Panc1 (cell line): ENCODE data around the gene ADGRB3. TPM values are rescaled to one million over a fixed set of nuclear protein-coding genes. Genes with fewer than 3 reads are reported as not detected.

ENCODE experiments used
- ATAC-seq: fragments of 200-7000 bp; cut with Tn5 transposase; 2 replicates; pipeline ENCODE4 v1.9.1; 2020; ENCODE audit warnings: mild to moderate bottlenecking, moderate library complexity
- BruUV-seq: library from RNA; stranded (reverse); fragments of 400-500 nt; replicated peaks from 2 replicates; lab custom pipeline; 2021; lab: Mats Ljungman, UMichigan
- CTCF ChIA-PET: fragments of 300-600 bp; sonication (Branson Sonifier 250); formaldehyde crosslinking; loops from one replicate; lab custom pipeline; 2022; ENCODE audit warnings: antibody characterized with exemption; lab: Charles Lee
- POLR2A ChIA-PET: fragments of 300-600 bp; sonication (Branson Sonifier 250); formaldehyde crosslinking; loops from one replicate; lab custom pipeline; 2022; ENCODE audit warnings: antibody characterized with exemption; lab: Charles Lee
- DNase-seq: peaks from one replicate; pipeline ENCODE4 v3.0.0-alpha.2; 2010; ENCODE audit warnings: low read depth, low spot score
- H3K27ac ChIP-seq: 2 replicates; pipeline ENCODE4 v1.5.1; 2011; ENCODE audit warnings: mild to moderate bottlenecking, low read length, inconsistent platforms
- H3K27me3 ChIP-seq: fragments of 200-500 bp; sonication (Bioruptor generic); 2 replicates; pipeline ENCODE4 v1.6.0; 2014; ENCODE audit warnings: low read length, inconsistent platforms; ENCODE audit not compliant: control insufficient read depth, insufficient read depth
- H3K36me3 ChIP-seq: fragments of 200-500 bp; sonication (Bioruptor generic); 2 replicates; pipeline ENCODE4 v1.5.1; 2014; ENCODE audit warnings: inconsistent platforms, mild to moderate bottlenecking, low read length, moderate library complexity; ENCODE audit not compliant: control insufficient read depth, insufficient read depth
- H3K4me1 ChIP-seq: 2 replicates; pipeline ENCODE4 v1.5.1; 2011; ENCODE audit warnings: inconsistent platforms, mild to moderate bottlenecking, low read length, moderate library complexity; ENCODE audit not compliant: control insufficient read depth, insufficient read depth
- H3K4me3 ChIP-seq, 2 experiments: 2 replicates each; pipeline ENCODE4 v1.5.1; 2011 to 2012; ENCODE audit warnings: low read depth in 2 of 2, low read length in 2 of 2, mild to moderate bottlenecking in 2 of 2, inconsistent platforms in 1 of 2, moderate library complexity in 1 of 2
- H3K9me3 ChIP-seq: fragments of 200-500 bp; sonication (Bioruptor generic); 2 replicates; pipeline ENCODE4 v1.5.1; 2014; ENCODE audit warnings: low read depth, mild to moderate bottlenecking, inconsistent platforms, low read length, moderate library complexity; ENCODE audit not compliant: control insufficient read depth, insufficient read depth
- POLR2AphosphoS5 ChIP-seq: IDR thresholded peaks from 2 replicates; pipeline ENCODE4 v1.6.1; 2012; ENCODE audit warnings: mild to moderate bottlenecking, low read depth, low read length, moderate library complexity
- SIN3A ChIP-seq: IDR thresholded peaks from 2 replicates; pipeline ENCODE4 v1.6.1; 2012; ENCODE audit warnings: low read depth, mild to moderate bottlenecking, low read length, moderate library complexity, borderline replicate concordance; ENCODE audit not compliant: insufficient read depth
- TCF7L2 ChIP-seq: IDR thresholded peaks from 2 replicates; pipeline ENCODE4 v1.6.1; 2011; ENCODE audit warnings: mild to moderate bottlenecking, low read depth, low read length, inconsistent platforms
- in situ Hi-C: cut with HindIII; loops from 2 replicates; pipeline ENCODE4 v1.10.0; 2016; ENCODE audit warnings: low sequenced_read_pairs, low pct_unique_long_range_greater_than_20kb
- intact Hi-C: fragments of 100-400 bp; cut with micrococcal nuclease; formaldehyde crosslinking; loops from one replicate; pipeline ENCODE4 v1.10.0; 2022; ENCODE audit not compliant: unreplicated experiment
- total RNA-seq: library from RNA; stranded (reverse); gene quantifications from one replicate; pipeline ENCODE4 v1.2.1, GENCODE V29; 2021; ENCODE audit not compliant: unreplicated experiment
- TF ChIP-seq, protein P1 (sequence below): fragments of 450-650 bp; IDR thresholded peaks from 2 replicates; pipeline ENCODE4 v1.5.1; 2017; ENCODE audit warnings: mild to moderate bottlenecking
- TF ChIP-seq, protein P2 (sequence below), 2 experiments: IDR thresholded peaks; 2 replicates each; pipeline ENCODE4 v1.6.1; 2011 to 2012; ENCODE audit warnings: low read depth in 2 of 2, control low read depth in 1 of 2, low read length in 1 of 2, mild to moderate bottlenecking in 1 of 2, moderate library complexity in 1 of 2; ENCODE audit not compliant: insufficient read depth in 1 of 2

The ADGRB3 gene
- total RNA-seq, 1 experiment from 2014 or later: 0.10 TPM

DNA sequence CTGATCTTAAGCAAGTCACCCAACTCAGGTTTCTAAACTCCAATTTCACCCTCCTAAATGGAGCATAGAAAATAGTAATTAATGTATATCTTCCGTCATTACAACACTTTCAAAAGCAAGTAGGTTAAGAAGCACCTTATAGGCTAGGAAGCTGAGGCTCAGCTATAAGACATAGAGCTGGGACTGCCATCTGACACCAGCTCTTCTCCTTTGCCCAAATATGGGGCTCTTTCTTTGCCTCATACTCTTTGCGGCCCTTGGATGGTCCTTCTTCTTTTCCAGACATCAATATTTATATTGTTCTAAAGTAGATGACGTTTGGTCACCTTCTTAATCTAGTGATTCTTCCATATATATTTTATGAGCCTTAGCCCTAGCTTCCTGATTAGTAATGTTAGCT, 748.5 kb downstream of the ADGRB3 start:
- no peak for TF ChIP-seq SIN3A
- TF ChIP-seq, protein P1, sequence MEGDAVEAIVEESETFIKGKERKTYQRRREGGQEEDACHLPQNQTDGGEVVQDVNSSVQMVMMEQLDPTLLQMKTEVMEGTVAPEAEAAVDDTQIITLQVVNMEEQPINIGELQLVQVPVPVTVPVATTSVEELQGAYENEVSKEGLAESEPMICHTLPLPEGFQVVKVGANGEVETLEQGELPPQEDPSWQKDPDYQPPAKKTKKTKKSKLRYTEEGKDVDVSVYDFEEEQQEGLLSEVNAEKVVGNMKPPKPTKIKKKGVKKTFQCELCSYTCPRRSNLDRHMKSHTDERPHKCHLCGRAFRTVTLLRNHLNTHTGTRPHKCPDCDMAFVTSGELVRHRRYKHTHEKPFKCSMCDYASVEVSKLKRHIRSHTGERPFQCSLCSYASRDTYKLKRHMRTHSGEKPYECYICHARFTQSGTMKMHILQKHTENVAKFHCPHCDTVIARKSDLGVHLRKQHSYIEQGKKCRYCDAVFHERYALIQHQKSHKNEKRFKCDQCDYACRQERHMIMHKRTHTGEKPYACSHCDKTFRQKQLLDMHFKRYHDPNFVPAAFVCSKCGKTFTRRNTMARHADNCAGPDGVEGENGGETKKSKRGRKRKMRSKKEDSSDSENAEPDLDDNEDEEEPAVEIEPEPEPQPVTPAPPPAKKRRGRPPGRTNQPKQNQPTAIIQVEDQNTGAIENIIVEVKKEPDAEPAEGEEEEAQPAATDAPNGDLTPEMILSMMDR: no peak
- TF ChIP-seq TCF7L2: no peak
- TF ChIP-seq POLR2AphosphoS5: no peak
- TF ChIP-seq, protein P2, sequence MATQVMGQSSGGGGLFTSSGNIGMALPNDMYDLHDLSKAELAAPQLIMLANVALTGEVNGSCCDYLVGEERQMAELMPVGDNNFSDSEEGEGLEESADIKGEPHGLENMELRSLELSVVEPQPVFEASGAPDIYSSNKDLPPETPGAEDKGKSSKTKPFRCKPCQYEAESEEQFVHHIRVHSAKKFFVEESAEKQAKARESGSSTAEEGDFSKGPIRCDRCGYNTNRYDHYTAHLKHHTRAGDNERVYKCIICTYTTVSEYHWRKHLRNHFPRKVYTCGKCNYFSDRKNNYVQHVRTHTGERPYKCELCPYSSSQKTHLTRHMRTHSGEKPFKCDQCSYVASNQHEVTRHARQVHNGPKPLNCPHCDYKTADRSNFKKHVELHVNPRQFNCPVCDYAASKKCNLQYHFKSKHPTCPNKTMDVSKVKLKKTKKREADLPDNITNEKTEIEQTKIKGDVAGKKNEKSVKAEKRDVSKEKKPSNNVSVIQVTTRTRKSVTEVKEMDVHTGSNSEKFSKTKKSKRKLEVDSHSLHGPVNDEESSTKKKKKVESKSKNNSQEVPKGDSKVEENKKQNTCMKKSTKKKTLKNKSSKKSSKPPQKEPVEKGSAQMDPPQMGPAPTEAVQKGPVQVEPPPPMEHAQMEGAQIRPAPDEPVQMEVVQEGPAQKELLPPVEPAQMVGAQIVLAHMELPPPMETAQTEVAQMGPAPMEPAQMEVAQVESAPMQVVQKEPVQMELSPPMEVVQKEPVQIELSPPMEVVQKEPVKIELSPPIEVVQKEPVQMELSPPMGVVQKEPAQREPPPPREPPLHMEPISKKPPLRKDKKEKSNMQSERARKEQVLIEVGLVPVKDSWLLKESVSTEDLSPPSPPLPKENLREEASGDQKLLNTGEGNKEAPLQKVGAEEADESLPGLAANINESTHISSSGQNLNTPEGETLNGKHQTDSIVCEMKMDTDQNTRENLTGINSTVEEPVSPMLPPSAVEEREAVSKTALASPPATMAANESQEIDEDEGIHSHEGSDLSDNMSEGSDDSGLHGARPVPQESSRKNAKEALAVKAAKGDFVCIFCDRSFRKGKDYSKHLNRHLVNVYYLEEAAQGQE (IDR thresholded peaks at IDR 0.05; ENCODE audit: insufficient read depth in 1 of 2, low read depth in 2 of 2, low read length in 1 of 2): no peak
- Histone ChIP-seq H3K4me1 (no peaks in the 10 kb centered on the region), H3K36me3 (no peaks in the 10 kb centered on the region), H3K27ac (no peak overlapping the region), H3K4me3 (no peak overlapping the region), H3K27me3 (no peaks in the 10 kb centered on the region), H3K9me3 (0 out of 2 replicates have a peak, but pooled peaks cover 3% of the 10 kb centered on the region)
- ChIA-PET POLR2A (no interaction called here), CTCF (no interaction called here)
- BruUV-seq: no TSS peak
- ATAC-seq (no peak), DNase-seq (no peak)
- intact Hi-C loops (no loop called here), in situ Hi-C loops (no loop called here)

DNA sequence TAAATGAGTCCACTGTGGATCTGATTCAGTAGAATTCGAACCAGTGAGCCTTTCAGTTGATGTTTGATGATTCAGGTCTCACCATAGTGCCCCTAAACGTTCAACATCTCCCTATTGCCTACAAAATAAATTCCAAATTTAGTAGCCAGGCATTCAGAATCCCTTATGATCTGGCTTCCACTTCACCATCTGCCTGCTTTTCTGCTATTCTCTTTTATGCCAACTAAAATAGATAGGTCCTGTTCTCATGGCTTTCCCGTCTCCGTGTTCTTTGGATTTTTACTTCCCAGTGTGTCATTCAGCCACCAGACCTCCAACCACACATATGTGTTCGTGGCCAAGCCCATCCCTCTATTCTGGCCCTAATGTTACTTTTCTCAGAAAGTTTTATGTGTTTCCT, 751.3 kb downstream of the ADGRB3 start:
- in situ Hi-C loops (no loop called here), intact Hi-C loops (no loop called here)
- H3K4me1 ChIP-seq: no peaks in the 10 kb centered on the region
- H3K27me3 ChIP-seq: no peaks in the 10 kb centered on the region
- ChIA-PET POLR2A (no interaction called here), CTCF (no interaction called here)
- DNase-seq: no peak
- no TSS peak for BruUV-seq
- no peaks in the 10 kb centered on the region for H3K36me3 ChIP-seq
- TF ChIP-seq TCF7L2 (no peak), SIN3A (no peak), POLR2AphosphoS5 (no peak)
- TF ChIP-seq, protein P1: no peak
- TF ChIP-seq, protein P2 (IDR thresholded peaks at IDR 0.05; ENCODE audit: insufficient read depth in 1 of 2, low read depth in 2 of 2, low read length in 1 of 2): no peak
- ATAC-seq: no peak
- H3K9me3 ChIP-seq: no peaks in the 10 kb centered on the region
- H3K4me3 ChIP-seq: no peak overlapping the region
- no peak overlapping the region for H3K27ac ChIP-seq
